Stimulated activated CD8-positive, alpha-beta memory T cell treated with anti-CD3 and anti-CD28 coated beads, Interleukin-2, amount 100 ng/mL, for 48 hours (primary cell): Measurements from ENCODE around the gene PKHD1.

Experiments used
- DNase-seq, 2 donors: peaks; one replicate each; pipeline ENCODE4 v3.0.0-alpha.2; 2020; ENCODE audit warnings: low read depth in 2 of 2

Gene PKHD1

DNA sequence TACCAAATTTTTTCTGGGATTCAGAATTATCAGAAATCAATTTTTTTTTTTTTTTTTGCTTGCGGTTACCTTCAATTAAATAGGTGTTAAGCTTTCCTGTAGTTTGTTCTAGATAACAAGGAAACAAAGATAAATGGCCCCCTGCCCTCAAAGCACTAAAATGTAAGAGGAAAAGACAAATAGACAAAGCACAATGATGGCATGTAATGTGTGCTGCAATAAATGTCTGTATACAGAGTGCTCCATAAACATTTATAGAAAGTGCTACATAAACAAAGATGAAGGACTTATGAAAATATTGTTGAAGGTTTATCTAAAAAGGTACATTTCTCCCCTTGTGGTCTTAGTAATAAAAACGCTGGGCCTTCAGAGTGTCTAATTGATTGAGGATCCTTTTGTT lies 384.6 kb downstream of the PKHD1 start:
- DNase-seq: no peak

GRCh38 chr6:51684603-51685002 lies 402.8 kb downstream of the PKHD1 start:
- no peak for DNase-seq

DNA sequence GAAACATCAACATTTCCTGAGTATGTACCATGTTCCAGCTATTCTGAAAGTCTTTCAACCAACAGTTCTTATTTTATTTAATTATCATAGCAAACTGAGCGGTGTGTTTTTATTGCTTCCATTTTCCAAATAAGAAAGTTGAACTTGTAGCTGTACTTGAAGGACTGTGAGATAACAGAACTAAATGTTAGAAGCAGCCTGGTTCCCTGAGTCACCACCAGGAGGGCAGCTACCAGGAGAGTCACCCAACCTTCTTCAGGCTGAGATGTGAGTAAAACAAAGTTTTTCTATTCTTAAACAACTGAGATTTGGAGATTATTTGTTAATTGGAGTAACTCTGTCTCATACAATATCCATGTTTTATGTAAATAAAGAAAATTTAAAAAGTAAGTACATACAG lies 403.4 kb downstream of the PKHD1 start:
- DNase-seq: no peak

GRCh38 chr6:51678905-51679620 lies 408.4 kb downstream of the PKHD1 start:
- DNase-seq: no peak

DNA sequence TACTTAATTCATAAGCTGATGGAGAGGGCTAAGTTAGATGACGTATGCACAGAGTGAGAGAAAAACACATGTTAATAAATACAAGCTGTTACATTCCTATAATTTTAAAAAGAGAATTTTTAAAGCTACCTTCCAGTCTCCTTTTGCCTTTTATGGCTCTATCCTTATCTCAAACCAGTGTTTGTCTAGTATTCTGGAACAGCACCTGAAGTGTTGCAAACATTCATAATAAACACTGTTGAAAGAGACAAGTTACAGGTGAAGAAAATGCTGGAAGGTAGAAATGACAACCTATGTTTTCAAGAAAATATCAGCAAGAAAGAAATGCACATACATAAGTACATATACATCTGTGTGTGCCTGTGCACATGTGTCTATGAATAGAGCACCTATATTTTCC lies 409.1 kb downstream of the PKHD1 start:
- DNase-seq: no peak

DNA sequence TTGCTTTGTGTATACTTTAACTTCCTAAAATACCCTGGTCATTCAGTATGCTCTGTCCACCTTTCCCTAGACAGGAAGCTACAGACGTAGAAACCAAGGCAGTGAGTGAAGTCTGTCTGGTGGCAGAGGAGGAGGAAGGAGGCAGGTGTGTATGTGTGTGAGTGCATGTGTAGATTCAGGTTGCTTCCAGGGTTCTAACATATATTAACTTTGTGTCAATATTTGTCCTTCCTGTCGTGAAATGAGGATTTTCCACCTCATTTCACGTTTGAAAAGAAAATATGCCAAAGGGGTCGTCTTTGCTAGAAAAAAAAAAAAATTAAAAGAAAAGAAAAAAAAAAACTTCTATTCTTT lies 411.5 kb downstream of the PKHD1 start:
- DNase-seq: no peak

GRCh38 chr6:51675020-51675921 lies 412.1 kb downstream of the PKHD1 start:
- DNase-seq: no peak

DNA sequence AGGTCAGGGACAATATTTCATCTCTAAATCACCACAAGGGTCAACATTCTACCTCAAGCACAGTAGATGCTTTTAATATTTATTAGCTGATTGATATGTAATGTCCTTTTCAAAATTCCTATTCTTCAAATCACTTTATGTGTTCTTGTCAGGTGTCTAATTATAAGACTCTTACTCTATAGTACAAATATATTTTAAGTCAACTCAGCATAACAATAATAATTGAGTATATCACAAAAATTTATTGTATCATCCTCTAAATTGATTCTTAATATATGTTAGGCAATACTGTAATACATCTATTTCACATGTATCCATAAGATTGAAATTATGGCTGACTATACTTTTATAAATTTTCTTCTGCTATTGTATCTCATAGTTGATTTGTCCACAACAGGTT lies 423.9 kb downstream of the PKHD1 start:
- no peak for DNase-seq

GRCh38 chr6:51660767-51661166 lies 426.6 kb downstream of the PKHD1 start:
- DNase-seq: no peak

GRCh38 chr6:51657491-51657890 lies 429.9 kb downstream of the PKHD1 start:
- no peak for DNase-seq

DNA sequence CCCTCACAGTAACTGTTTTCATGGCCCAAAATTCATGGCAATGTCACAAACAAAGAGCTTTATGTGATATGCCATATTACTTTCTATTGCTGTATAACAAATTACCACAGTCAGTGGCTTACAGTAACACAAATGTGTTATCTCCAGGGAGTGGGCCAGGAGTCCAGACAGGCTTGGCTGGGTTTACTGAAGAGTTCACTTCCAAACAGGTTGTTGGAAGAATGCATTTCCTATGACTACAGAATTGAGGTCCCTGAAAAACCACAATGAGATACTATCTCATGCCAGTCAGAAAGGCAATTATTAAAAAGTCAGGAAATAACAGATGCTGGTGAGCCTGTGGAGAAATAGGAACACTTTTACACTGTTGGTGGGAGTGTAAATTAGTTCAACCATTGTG lies 431.9 kb downstream of the PKHD1 start:
- DNase-seq: no peak

DNA sequence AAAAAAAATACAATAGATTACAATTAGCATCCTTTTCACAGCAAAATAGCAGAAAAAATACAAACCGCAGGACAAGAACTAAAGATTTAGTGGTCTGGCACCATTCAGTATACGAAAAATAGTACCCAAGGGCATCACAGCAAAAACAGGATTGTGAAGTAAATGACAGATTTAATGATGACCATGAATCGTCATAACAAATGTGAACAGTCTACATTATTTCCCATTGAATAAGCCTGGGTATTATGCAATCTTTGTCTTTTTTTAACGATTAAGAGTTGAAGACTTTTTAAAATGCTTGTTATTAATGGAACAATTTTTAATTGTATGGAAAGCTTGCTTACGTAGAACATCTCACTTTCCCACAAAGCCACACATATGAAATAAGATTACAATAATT lies 432.8 kb downstream of the PKHD1 start:
- DNase-seq: no peak

DNA sequence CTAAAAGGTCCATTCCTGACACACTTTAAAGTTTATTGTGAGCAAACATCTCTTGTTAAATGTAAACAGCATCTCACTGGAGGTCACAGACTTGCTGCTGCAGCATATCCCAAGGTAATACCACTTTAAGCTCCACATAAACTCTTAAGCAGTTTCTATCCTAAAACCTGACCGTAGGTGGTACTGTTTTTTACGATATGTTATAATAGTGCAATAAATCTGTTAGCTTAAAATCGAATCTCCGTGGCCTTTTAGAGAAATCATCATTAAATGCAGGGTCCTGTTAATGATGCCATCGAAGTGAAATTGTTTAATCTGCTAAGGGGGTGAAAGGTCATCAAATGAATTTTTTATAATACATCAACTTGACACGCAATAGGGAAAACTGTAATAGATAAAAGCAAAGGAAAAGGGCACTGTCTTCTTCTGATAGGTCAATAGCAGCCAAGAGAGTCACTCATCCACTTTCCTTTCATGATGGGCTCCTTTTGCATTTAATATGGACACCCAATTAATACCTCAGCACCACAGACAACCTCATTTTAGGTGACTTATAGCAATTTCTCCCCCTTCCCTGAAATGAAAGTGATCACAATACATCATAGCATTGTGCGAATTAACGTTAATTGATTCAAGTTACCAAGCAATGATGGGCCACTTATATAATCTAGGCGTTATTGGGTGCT lies 436.1 kb downstream of the PKHD1 start:
- DNase-seq: no peak

DNA sequence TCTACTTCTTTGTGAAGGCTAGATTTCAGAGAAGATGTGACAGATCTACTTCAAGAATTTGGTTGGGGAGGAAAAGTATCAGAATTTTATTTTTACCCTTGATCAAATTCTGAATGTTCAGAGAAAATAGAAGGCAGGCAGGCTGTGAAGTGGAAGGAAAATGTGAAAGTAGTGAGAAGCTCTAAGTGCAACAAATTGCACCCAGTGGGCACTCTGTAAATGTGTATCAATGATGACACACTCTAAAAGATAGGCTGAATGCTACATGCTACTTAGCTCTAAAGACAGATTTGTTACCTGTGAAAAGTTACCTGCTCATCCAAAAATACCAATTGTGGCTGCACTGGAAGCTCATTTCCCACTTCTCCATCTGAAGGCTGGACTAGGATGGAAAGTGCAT lies 438.6 kb downstream of the PKHD1 start:
- no peak for DNase-seq

DNA sequence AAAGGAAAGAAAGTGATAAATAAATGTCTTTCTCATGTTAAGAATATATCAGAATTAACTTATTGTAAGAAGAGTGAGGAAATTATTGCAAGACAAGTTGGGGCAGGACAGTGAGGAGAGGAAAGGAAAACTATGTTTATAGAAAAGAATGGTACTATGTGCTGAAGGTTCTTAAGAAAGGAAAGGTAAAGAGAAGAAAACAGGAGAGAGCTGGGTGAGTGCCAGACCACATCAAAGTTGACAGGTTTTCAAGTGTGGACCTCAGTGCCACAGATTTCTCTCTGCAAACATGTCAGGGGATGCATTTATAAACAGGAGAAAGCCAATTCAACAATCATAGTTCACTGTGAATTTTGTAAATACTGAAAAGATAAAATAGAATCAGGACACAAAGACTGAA lies 439.2 kb downstream of the PKHD1 start:
- DNase-seq: no peak

GRCh38 chr6:51644426-51644825 lies 443.0 kb downstream of the PKHD1 start:
- no peak for DNase-seq

- DNase-seq: no peak
Observed at GRCh38 chr6:51640021-51640420, 447.4 kb downstream of the PKHD1 start.

- DNase-seq: no peak
Observed at GRCh38 chr6:51633424-51633823, 454.0 kb downstream of the PKHD1 start.

- no peak for DNase-seq
Observed at GRCh38 chr6:51630011-51630410, 457.4 kb downstream of the PKHD1 start.

DNA sequence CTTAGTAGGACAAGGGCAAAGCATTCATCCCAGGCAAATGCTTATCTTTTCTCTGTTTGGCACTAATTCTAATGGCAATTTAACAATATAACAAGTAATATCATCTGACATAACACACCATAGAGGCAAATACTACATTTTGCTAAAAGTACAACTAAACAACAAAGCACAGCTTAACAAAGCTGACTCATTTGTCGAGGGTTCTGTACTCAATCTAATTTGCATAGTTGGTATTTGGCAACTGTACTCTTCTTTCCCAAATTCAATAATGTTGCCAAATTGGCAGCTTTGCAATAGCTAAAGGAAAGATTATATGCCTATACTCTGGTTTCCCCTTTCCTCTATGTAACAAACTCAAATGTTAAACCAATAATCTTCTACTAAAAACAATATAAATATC lies 461.0 kb downstream of the PKHD1 start:
- DNase-seq: no peak

- DNase-seq: no peak
Observed at GRCh38 chr6:51625566-51625965, 461.8 kb downstream of the PKHD1 start.

DNA sequence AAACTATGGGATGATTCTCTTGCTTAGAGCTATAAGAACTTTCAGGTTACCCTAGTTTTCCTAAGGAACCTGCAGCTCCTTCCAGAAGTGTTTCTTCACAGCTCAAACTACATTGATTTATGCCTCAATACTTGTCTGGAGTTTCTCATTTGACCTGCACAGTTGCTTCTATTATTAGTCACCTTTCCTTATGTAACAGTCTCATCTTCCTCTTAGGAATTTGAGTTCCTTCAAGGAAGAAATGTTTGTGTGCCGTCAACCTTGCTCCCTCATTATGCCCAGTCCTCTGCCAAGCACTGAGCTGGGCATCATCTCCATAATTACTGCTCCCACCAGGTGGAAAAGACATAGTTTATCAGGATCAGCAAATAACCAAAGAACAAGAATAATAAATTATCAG lies 466.4 kb downstream of the PKHD1 start:
- no peak for DNase-seq
